NCI-H2227 (cell line): ENCODE data around the gene CBFA2T3.
"Not testable (repeated sequence)": the region's sequence is repeated elsewhere in the genome, so short reads cannot be mapped to it uniquely, and the experiment has no call there.

Experiments used
- DNase-seq: peaks from one replicate; lab custom pipeline; 2025; ENCODE audit not compliant: unreplicated experiment; lab: John Stamatoyannopoulos, UW

CBFA2T3 gene

DNA sequence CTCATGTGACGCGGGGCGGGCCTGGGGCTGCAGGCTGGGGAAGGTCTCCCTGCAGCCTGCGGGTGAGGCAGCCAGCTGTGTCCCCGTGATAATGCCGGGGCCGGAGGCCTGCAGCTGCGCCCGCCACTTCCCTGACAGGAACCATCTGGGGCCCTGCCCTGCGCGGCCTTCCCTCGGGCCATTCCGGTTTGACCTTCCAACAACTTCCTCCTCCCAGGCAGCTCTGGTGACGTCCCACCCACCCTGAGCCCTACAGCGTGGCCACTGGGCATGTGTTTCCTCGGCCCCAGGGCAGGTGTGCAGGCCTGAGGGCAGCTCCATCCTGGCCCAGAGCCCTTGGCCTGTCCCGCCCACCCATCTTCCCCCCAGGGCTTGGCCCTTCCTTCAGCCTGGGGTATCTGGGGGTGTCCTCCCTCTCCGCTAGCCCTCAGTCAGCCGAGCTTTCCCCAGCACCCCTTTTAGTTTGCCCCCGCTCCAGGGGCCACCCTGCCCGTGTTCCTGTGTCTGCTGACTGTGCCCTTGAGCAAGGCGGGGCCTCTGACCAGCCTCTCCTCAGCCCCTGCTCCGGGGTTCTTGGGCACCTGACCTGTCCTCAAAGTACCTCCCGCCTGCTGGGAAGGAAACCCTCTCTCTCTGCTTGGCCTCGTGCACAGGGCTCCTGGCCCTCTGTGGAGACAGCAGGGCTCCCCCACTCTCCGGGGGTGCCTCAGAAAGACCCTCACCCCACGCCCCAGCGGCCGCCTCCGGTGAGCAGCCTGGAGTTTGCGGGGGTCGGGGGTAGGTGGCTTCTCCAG lies at the start of gene CBFA2T3:
TSS of gene CBFA2T3 (minus strand) at position 190 of the 794 bp plus-strand sequence. CDS start 400 bp downstream, outside the sequence.
- DNase-seq, result no peak

DNA sequence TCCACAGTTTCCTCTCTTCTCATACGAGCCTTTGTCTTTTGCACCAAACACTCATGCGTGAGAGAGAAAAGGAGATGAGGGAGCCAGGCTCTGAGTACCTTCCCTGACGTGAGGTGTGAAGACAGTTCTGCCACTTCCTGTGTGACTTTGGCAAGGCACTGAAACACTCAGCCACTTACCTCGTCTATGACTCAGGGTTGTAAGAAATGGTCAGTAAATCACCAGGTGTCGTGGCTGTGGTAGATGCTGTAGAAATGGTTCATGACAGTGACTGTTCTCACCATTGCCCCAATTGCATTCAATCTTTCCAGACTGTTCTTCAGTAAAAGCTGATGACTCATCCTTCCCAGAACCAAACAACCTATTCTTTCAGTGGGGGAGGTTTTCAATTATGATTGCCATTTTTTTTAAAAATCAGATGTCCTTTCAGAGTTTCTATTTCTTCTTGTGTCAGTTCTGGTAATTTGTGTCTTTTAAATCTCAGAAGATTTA lies 49.2 kb upstream of the CBFA2T3 start:
- no peak for DNase-seq

DNA sequence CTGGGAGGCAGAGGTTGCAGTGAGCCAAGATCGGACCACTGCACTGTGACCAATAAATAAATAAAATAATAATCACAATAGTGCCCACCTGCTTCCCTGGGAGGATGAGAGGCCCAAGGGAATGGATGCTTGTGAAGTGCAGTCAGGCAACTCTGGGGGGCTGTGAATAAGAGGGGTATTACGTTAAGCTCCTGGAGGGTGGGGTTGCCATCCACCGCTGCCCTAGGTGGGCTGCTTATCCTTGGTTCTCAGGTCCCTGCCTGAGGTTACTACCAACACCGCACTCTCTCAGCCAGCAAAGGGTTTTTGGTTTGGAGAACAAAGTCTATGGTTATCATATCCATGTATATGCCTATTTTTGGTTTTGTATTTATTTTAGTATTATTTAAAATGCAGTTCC lies 48.6 kb upstream of the CBFA2T3 start:
- no peak for DNase-seq

DNA sequence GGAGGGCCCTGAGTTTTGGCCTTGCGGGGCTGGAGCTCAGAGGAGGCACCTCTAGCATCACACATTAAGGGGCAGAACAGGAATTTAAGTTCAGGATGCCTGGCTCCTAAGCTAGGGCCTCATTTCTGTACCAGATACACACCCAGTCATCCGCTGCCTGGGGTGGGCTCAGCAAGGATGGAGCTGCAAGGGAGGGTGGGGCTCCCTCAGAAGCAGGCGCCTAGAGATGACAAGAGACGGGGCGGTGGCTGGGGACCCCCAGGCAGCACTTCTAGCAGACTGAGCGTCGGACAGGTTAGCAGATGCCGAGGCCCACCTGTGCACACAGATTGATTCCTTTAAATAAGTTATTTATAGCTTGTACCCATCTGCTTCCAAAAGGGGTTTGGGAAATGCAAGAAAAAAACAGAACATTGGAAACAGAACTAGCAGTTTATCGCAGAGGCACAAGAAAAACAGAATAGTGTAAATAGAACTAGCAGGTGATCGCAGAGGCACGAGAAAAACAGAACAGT lies 47.6 kb upstream of the CBFA2T3 start:
- no peak for DNase-seq

DNA sequence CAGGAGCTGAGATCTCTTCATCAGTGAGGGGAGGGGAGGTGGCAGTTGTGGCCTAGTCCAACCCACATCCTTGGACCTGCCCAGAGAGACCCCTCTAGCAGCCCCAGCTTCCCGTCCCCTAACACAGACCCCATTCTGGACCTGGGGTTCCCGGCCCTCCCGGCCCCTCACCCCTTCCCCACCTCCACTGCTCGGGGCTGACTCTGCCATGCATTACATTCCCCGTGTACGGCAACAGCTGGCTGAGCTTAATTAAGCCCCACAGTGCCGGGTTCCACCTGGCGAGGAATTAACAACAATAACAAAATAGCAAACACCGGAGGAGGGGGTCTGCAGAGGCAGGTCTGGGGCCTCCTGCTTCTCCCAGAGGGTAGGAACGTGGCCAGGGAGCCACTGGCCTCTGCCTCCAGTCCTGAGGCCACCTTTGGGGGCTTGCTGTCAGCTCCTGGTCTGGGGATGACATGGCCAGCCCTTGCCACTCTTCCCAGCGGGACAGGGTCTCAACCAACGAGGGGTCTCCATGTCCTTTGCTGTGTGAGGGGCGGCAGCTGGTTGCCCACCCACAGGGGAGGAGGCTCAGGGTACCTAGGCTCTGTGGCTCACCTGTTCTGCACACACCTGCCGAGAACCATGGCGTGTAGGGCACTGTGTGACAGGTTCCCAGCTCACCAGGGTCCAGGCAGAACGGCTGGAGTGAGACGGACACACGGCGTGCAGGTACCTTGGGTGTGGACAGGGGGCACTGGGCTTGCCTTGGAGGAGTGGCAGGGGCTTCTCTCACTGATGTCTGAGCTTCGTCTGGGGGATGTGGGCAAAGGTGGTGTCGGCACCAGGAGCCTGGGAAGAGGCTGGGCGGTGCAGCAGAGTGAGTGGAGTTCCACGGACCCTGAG lies 46.9 kb upstream of the CBFA2T3 start:
- DNase-seq, result no peak

DNA sequence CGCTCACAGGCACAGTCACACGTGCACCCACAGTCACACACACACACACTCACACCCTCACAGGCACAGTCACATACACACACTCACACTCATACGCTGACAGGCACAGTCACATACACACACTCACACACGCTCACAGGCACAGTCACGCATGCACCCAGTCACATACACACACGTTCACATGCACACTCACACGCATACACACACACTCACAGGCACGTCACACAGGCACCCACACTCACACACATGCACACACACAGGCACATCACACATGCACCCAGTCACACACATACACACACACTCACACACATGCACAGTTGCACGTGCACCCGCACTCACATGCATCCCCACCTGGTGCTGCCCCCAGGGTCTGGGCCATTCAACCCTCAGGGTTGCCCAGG lies 46.1 kb upstream of the CBFA2T3 start:
- DNase-seq, result no peak

DNA sequence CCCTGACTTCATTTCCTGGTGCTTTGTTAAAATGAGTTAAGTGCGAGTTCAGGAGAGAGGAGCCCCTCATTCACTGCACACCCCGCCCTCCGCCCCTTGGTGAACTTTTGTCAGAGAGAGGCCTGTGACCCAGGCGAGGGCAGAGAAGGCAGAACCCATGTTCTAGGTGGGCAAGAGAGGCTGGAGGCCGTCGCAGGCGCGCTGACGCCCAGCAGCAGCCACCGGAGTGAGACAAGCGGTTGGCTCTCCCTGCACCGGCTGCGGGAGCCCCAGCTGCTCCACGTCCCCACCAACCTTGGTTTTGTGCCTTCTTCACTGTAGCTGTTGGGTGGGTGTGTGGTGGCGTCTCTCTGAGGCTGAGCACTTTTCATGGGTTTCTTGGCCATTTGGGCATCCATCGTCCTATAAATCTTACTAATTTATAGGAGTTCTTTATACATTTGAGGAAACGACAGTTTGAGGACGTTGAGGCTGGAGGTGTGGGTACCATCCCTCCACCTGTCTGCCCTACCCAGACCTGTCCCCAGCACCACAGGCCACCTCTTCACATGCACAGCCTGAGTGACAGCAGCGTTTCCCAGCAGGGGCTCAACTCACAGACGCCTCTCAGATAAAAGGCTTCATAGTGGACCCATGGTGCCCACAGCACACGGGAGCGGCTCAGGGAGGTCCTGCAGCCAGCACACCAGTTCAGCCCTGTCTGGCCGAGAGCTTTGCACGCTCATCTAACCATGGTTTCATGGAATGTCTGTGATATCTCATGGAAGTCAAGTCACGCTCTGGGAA lies 45.2 kb upstream of the CBFA2T3 start:
- DNase-seq, result no peak

DNA sequence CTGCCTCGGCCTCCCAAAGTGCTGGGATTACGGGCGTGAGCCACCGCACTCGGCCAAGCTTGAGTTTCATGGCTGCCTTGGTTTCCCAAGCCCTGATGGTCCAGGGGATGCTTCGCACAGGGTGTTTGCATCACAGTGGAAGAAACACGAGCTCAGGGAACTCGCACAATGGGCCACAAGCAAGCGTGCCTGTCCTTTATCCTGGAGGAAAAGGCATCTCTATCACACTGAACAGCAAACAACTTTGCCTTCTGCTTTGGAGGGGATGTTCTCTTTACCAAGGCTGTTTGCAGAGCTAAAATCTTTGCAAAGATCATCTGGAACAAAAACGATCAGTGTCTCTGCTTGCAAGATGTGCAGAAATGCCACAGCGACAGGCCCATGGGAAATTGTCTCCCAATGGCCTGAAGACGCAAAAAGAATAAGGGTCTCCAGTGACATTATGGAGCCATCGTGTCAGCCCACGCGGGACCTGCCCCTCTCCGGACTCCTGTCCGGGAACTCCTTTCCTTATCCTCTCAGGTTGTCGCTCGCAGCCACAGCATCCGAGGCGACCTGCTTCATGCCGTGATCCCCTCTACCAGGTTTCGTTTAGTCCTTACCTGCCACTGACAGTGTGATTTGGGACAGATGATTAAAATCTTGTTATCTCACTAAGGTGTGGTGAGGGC lies 44.1 kb upstream of the CBFA2T3 start:
- no peak for DNase-seq

DNA sequence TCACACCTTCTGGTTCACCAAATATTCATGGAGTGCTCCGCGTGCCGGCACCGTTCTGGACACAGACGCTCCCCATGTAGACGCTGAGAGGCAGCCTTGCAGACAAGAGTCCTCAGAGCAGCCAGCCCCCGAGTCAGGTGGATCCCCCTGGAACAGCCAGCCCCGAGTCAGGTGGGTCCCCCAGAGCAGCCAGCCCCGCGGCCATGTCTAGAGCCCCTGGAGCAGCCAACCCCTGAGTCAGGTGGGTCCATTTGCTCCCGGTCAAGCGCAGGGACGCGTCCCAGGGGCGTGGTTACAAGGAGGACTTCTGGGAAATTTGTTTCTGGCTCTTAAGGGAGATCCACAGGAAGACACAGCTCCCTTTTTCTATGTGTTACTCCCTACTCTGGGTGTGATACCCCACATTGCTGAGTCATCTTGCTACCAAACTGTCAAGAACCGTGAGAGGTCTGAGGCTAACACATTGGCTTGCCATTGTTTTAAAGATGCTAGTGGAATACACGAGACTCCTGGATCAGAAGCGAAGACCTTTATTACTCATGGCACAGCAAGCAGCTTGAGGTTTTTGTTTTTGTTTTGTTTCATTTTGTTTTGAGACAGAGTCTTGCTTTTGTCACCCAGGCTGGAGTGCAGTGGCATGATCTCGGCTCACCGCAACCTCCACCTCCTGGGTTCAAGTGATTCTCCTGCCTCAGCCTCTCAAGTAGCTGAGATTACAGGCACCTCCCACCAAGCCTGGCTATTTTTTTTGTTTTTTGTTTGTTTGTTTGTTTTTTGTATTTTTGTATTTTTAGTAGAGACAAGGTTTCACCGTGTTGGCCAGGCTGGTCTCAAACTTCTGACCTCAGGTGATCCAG lies 43.3 kb upstream of the CBFA2T3 start:
- DNase-seq, result no peak

DNA sequence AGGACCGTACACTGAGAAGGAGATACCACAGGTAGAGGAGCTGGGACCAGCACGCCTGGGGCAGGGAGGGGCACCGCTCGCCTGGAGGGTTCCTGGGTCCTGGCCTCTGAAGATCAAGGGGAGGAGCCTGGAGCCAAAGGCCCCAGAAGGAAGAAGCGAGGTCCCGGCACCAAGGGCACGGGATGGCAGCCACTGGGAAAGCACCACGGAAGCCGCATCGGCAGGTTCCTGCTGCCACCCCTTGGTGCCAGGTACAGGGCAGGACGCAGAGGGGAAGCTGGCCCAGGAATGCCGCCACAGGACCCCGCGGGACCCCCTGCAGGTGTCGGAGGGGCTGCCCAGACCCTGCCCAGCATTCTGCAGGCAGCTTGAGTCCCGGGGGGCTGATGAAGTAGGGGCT lies 42.5 kb upstream of the CBFA2T3 start:
- no peak for DNase-seq

DNA sequence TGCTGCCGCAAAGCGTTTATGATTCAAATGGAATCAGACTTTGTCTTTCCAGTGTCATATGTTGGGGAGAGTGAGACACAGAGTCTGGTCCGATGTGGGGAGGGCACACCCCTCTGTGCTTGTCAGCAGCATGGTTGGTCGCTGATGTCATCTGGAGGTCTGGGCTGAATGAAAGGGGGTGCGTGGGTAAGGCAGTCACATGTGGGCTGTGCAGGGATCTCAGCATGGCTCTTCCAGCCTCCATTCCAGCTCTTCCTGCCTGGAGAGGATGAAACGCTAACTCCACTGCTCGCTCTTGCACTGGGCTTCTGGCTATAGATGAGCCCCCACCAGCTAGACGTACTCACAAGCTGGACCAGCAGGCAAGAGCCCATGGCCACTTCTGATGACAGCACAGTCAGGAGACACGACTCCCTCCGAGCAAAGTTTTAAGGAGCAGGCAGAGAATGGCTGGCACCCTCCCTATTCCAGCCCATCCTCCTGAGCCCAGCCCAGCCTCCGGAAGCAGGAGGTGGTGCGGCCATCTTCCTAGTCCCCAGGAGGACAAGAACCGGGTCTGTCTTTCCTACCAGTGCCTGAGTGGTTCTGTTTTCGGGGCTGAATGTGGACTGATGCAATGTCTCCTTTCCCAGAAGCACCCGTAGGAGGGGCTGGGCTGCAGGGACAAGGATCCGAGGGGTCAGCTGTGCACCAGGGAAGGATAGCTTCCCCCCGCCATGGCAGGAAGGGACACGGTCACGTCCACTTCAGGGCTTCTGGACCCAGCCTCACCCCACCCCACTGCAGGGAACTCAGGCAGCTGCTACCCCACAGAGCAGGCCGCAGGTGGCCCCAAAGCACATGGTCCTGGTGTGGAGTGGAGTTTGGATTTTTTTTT lies 41.5 kb upstream of the CBFA2T3 start:
- no peak for DNase-seq

DNA sequence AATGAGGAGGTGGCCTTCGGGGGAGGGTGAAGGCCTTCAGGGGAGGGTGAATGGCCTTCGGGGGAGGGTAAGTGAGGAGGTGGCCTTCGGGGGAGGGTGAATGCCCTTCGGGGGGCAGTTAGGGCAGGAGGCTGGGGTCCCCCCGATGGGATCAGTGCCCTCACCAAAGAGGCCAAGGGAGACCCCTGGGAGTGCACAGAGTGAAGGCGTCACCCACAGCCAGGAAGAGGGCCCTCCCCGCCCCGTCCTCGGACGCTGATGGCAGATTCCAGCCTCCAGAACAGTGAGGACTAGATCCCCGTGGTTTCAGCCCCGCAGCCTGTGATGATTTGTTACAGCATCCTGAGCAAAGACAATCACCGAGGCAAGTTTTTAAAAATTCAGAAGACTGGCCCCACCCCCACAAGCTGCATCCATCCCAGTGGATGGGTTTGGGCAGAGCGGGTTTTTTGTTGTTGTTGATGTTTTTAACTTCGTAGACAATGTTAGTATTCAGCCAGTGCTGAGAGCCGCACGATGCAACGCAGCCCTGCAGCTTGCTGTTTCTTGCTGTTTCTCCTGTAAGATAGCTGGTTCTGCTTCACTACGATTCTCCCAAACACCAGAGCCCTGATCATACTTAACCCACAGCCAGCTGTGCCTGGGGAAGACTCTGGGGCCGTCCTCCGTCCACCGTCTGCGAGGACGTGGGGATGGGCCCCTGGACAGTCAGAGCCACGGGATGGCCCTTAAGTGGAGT lies 40.7 kb upstream of the CBFA2T3 start:
- no peak for DNase-seq

DNA sequence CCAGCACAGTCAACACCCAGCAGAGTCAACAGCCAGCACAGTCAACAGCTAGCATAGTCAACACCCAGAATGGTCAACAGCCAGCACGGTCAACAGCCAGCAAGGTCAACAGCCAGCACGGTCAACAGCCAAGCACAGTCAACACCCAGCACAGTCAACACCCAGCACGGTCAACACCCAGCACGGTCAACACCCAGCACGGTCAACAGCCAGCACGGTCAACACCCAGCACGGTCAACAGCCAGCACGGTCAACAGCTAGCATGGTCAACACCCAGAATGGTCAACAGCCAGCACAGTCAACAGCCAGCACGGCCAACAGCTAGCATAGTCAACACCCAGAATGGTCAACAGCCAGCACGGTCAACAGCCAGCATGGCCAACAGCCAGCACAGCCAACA lies 39.6 kb upstream of the CBFA2T3 start:
- DNase-seq, result not testable (repeated sequence)

DNA sequence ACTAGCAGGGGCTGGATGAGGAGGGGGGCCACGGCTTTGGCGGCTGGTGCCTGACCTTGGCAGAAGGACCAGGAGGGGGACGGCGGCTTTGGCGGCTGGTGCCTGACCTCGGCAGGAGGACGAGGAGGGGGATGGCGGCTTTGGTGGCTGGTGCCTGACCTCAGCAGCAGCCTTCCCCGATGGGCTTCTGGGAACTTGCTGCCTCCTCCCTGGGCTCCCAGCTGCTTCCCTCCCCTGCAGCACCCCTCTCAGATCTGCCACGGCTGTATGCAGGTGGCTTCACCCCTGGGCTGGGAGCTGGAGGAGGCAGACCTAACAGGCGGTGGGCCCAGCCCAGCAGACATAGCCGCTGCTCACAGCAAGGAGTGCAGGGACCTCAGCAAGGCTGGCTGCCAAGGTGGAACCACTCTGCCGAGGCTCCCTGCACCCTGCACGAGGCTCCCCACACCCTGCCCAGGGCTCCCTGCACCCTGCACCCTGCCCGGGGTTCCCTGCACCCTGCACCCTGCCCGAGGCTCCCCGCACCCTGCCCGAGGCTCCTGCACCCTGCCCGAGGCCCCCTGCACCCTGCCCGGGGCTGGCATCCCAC lies 38.4 kb upstream of the CBFA2T3 start:
- DNase-seq, result no peak

DNA sequence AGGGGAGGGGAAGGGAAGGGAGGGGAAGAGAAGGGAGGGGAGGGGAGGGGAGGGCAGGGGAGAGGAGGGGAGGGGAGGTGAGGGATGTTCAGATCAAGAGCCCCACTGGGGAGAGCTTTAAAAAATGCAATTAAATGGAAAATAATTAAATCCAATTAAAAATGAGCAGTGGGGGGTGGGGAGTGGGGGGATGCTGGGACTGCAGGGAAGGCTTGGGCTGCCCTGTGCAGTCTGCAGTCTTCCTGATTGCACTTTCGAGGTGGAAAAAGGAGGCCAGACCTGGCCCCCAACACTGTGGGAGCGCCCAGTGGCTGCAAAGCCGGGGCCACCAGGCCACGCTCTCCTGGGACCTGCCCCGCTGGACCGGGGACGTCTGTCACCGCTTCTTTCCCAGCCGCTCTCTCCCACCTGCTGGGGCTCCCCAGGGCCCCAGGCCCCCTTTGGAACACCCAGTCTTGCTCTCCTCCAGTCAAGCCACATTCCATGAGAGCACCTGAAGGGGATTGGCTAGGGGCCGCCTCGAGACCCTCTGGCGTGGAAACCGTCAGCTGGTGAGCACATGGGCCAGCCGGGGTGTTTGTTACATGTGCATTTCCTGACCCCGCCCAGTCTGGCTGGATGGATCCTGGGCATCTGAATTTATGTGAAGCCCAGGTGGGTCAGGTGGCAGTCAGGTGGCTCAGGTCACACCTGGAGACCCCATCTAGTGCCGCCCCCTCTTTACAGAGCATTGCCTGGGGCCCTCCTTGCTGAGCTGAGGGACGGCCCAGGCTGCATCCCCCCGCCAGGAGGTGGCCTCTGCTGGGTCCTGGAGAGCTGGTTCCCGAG lies 37.6 kb upstream of the CBFA2T3 start:
- no peak for DNase-seq

DNA sequence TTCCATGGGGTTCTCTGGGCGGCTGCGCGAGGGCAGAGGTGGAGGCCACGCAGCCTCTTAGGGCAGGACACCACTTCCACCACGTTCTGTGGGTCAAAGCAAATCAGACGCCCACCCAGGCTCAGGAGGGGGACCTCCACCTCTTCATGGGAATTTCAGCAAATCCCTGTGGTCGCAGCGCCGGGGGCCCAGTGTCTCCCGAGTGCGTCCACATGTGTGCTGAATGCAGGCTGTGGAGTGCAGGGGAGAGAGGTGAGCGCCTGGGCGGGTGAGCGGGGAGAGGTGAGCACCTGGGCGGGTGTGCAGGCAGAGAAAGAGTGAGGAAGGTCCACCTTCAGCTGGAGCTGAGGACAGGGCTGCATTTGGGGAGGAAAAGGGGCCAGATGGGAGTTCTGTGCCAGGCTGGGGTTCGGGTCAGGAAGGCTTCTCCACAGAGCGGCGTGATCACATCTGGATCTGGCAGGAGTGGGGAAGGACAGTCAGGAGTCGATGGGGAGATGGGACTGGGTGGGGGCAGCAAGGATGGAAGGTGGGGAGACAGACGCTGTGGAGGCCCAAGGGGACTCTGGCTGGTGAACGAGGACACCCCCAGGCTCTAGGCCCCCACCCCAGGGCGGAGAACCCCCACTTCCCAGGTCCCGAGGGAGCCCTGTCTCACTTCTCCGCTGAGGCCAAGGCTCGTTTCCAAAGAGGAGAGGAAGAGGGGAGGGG lies 36.8 kb upstream of the CBFA2T3 start:
- DNase-seq, result no peak
